ENCODE data around the gene RHOA. TPM values are rescaled to one million over a fixed set of nuclear protein-coding genes. Genes with fewer than 3 reads are reported as not detected.
A peak's percentile ranks its signal among the peaks of the same experiment; 100 is the strongest.

RHOA gene
- total and polyA plus RNA-seq, 2 of the 4 experiments (the other 2 are of a cell fraction) = 383 to 879 TPM

GRCh38 chr3:49421890-49422378 is 10.2 kb upstream of the RHOA start:
- dilution Hi-C loops (cut with HindIII; ENCODE audit: low sequenced_read_pairs, unreplicated experiment) (no loop called here), intact Hi-C loops (cut with micrococcal nuclease) (no loop called here), in situ Hi-C loops (cut with MboI; ENCODE audit: low sequenced_read_pairs) (no loop called here)
- H4K91ac ChIP-seq (ENCODE audit: insufficient read depth, low read depth, low read length) = no peak overlapping the region
- peak overlapping the region; percentile 63; the same call in 1 of the 2 replicates for H3K4ac ChIP-seq (ENCODE audit: low read depth, low read length)
- no peak overlapping the region for H3K56ac ChIP-seq (ENCODE audit: extremely low read depth, insufficient read depth, low read length)
- peaks cover 4 to 47% of the 10 kb centered on the region in 2 experiments; a peak in 3 of 4 replicates for H3K79me1 ChIP-seq (ENCODE audit: low read depth in 1 of 2, low read length in 2 of 2)
- peak overlapping the region in 1 of 2 experiments; percentile 14; a peak in 1 of 4 replicates for H4K8ac ChIP-seq (ENCODE audit: low read depth in 2 of 2, low read length in 2 of 2)
- H3K18ac ChIP-seq (ENCODE audit: low read depth, low read length) = no peak overlapping the region
- CTCF ChIA-PET = no interaction called here
- no peak overlapping the region for H3K23ac ChIP-seq (ENCODE audit: low read depth, low read length)
- no peak overlapping the region for H3K4me2 ChIP-seq (ENCODE audit: low read depth, low read length)
- H2AK5ac ChIP-seq (ENCODE audit: low read depth, low read length) = peak overlapping the region; percentile 83
- ATAC-seq (ENCODE audit: low read depth) = no peak
- 0 out of 2 replicates have a peak overlapping the region, but pooled peaks have one; percentile 21 for H2BK20ac ChIP-seq (ENCODE audit: low read depth, low read length)
- peak overlapping the region; percentile 12; the same call in 1 of the 2 replicates for H3K14ac ChIP-seq (replicated peaks; ENCODE audit: low read depth, low read length)
- DNase-seq = no peak
- 57% methylated on average over 9 of the region's 14 CpGs; no CpG with 5 or more reads in 1 of the 2 experiments for WGBS, 2 experiments (ENCODE audit: extremely low coverage in 2 of 2, insufficient read length in 1 of 2)
- H3K9me1 ChIP-seq (ENCODE audit: insufficient read depth, low read length) = peaks cover 46% of the 10 kb centered on the region
- POLR2A ChIA-PET (ENCODE audit: unreplicated experiment) = no interaction called here
- no peak for TF ChIP-seq CHD1 (IDR thresholded peaks at IDR 0.05; ENCODE audit: low read depth, low read length)
- H2BK5ac ChIP-seq (ENCODE audit: low read depth, low read length, poor library complexity, severe bottlenecking) = peak overlapping the region; percentile 8
- H3K36me3 ChIP-seq (ENCODE audit: control insufficient read depth, insufficient read depth, low read length) = peaks cover 28% of the 10 kb centered on the region
- peak overlapping the region; percentile 42 for H2BK120ac ChIP-seq (ENCODE audit: low read depth, low read length)
- peaks cover 9% of the 10 kb centered on the region for H4K20me1 ChIP-seq (ENCODE audit: insufficient read depth, low read length)
- peak overlapping the region; percentile 19 for H2AK9ac ChIP-seq (replicated peaks; ENCODE audit: low read depth, low read length, poor library complexity)
- H3K4me1 ChIP-seq (ENCODE audit: control insufficient read depth, insufficient read depth, low read length) = peaks cover 22% of the 10 kb centered on the region
- H2BK15ac ChIP-seq (ENCODE audit: low read depth, low read length) = peak overlapping the region; percentile 17; the same call in 1 of the 3 replicates
- H3K9me3 ChIP-seq (ENCODE audit: control insufficient read depth, insufficient read depth, low read length) = no peaks in the 10 kb centered on the region
- no peak overlapping the region for H3K27ac ChIP-seq (ENCODE audit: insufficient read depth, low read length)
- no peaks in the 10 kb centered on the region for H3K27me3 ChIP-seq (ENCODE audit: control insufficient read depth, insufficient read depth, low read length)
- H2AFZ ChIP-seq (replicated peaks; ENCODE audit: low read length, poor library complexity) = peak overlapping the region; percentile 9
- peak overlapping the region; percentile 42; the same call in 1 of the 2 replicates for H4K5ac ChIP-seq (ENCODE audit: low read depth, low read length)
- no peak overlapping the region for H3K4me3 ChIP-seq (ENCODE audit: insufficient read depth, low read depth, low read length)
- H3K9ac ChIP-seq (ENCODE audit: low read depth, low read length) = no peak overlapping the region
- BruUV-seq (replicated peaks) = no TSS peak

All from IMR-90 (cell line).